GM19240 (cell line): ENCODE measurements around the gene GRPEL2.

Source experiments
- DNase-seq: peaks from one replicate; pipeline ENCODE4 v3.0.0; 2011; ENCODE audit warnings: low spot score; ENCODE audit not compliant: insufficient read length

Gene GRPEL2

DNA sequence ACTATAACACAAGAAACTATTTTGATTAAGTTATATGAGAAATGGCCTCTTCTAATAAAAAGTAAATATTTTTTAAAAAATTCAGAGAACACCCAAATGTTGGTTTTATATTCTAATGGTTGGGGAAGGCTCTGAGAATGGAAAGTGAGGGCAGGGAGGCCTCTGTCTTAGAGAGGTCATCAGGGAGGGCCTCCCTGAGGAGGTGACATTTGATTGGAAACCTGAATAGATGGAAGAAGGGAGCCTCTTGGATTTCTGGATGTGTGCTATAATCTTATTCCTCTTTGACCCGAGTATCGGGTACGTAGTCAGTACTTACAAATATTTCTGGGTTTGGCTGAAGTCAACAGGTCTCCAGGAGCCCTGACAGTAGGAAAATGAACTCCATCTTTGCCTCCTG, 26.1 kb upstream of the GRPEL2 start:
- DNase-seq = no peak

GRCh38 chr5:149320791-149321330, 24.4 kb upstream of the GRPEL2 start:
- DNase-seq = no peak

GRCh38 chr5:149322518-149322917, 22.8 kb upstream of the GRPEL2 start:
- no peak for DNase-seq

DNA sequence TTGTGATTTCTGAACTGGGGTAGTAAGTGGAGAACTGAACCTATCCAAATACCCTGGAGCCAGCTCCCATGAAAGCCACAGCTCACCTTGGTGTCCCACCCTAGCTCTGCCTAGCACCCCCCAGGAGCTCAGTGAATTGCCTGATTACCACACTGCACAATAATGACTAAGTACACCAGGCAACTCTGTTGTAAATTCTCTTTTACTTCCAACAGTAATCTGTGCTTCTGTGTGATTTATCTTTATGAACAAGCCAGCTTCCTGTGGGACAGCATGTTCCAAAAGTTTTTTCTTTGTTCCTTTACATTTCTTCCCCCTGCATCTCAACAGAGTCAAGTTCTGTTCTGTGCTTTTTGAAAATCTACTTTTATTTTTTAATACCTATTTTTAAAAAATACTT, 22.1 kb upstream of the GRPEL2 start:
- DNase-seq = no peak

- DNase-seq = no peak
Observed at GRCh38 chr5:149323621-149324205, 21.6 kb upstream of the GRPEL2 start.

GRCh38 chr5:149324641-149325040, 20.7 kb upstream of the GRPEL2 start:
- no peak for DNase-seq

DNA sequence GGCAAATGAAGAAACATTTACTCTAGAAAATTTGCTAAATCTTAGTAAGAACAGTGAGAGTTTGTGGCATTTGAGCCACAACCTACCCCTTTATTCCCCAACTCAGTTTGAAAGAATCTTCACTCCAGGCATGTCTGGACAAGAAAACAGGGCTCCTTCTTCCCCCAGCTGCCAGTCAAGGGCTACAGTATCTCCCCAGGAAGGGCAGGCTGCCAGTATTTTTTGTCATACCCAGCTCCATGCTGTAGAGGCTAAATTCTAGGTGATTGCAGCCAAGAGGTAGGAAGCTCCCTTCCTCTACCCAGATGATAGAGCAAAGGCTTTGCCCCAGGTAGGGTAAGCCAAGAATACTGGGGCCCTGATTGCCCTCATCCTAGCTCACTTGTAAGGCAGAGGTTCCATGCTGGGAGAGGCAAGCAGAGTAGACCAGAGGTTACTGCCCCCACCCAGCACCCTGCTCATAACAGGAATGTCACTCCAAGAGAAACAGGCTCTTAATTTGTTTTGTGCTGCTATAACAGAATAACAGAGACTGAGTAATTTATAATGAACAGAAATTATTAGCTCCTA, 20.0 kb upstream of the GRPEL2 start:
- DNase-seq = no peak

GRCh38 chr5:149325894-149326293, 19.4 kb upstream of the GRPEL2 start:
- DNase-seq = no peak

DNA sequence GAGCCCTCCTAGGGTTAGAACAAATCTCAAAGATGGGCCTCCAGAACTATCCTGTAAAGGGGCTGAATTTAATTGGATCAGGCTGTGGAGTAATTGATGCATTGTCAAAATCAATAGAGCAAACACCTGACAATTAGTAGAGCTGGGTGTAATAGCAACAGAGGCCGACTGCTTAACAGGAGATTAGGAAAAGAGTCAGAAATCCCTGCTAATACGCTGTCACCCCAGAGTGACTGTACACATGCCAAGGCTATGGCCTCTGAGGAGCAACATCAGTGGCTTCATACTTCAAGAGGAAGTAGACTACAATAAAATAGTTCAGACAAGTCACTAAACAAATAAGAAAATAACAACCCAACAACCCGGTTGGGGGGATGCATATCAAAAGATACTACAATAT, 18.7 kb upstream of the GRPEL2 start:
- DNase-seq = no peak

DNA sequence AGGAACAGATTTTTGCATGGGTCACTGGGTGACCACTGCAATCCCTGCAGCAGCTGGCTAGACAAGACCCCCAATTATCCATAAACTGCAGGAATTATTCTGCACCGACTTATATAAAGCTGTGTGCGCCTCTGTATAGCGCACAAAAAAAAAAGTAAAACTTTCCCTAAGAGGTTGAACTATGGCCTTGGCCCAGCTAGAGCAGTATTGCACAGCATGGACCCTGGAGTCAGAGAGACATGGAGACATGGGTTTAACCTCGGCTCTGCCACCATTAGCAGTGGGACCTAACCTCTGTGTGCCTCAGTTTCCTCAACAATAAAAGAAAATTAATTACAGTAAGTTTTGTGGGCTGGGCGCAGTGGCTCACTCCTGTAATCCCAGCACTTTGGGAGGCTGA, 17.1 kb upstream of the GRPEL2 start:
- no peak for DNase-seq

DNA sequence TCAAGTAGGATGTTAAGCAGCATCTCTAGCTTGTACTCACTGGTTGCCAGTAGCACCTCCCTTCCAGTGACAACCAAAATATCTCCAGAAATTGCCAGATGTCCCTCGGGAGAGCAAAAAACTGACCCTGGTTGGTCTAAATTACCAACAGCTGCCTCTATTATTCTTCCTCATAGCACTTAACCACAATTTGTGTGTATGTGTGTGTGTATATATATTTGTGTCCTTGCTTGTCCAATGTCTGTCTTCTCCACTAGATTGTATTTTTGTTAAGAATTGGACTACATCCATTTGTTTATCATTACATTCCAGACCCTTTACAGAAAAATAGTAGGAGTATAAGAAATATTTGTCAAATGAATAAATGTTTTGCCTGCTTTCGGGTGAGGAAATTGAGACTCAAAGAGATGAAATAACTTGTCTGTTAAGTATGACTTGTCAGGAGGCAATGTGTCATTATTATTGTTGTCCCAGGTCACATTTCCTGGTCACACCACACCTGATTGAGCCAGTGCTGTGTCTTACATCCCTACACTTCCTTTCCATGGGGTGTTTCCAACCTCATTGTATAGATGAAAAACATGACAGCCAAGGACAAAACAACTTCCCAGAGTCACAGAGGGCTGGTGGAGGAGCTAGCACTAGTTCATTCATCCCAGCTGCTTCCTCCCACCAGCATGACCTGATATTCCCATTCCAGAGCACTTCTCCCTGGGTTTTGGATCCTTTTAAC, 11.4 kb upstream of the GRPEL2 start:
- no peak for DNase-seq

GRCh38 chr5:149337736-149338135, 7.6 kb upstream of the GRPEL2 start:
- DNase-seq = no peak

DNA sequence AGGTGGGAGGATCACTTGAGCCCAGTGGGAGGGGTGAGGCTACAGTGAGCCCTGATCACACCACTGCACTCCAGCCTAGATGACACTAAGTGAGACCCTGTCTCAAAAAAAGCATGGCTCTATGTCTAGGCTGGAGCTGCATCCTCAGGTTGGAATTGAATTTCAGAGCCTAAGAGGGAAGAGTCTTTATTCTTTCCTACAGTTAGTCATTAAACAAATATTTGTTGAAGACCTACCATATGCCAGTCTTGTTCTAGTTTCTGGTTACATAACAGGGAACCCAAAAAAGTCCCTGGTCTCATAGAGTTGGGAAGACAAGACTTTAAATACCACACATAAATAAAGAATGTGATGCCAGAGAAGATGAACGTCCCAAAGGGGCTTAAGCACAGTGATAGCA, 6.9 kb upstream of the GRPEL2 start:
- no peak for DNase-seq

- no peak for DNase-seq
Observed at GRCh38 chr5:149340920-149341319, 4.4 kb upstream of the GRPEL2 start.

GRCh38 chr5:149341876-149342275, 3.4 kb upstream of the GRPEL2 start:
- no peak for DNase-seq

DNA sequence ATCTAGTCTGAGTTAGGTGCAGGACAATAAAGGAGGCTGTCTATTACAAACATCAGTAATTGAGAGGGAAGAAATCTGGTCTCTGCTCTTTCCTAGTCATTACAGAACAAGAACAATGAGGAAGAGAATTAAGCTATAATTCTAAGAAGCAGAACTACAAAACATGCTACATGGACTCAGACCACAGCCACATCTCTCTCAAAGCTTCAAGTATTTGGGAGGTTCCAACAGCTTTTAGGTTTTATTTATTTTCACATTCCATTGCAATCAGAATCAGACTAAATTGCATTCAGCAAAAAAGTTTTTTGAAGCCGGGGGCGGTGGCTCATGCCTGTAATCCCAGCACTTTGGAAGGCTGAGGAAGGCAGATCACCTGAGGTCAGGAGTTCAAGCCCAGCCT, 1.1 kb upstream of the GRPEL2 start:
- DNase-seq = no peak

GRCh38 chr5:149345892-149346222, 558 bp downstream of the GRPEL2 start:
- DNase-seq = no peak

DNA sequence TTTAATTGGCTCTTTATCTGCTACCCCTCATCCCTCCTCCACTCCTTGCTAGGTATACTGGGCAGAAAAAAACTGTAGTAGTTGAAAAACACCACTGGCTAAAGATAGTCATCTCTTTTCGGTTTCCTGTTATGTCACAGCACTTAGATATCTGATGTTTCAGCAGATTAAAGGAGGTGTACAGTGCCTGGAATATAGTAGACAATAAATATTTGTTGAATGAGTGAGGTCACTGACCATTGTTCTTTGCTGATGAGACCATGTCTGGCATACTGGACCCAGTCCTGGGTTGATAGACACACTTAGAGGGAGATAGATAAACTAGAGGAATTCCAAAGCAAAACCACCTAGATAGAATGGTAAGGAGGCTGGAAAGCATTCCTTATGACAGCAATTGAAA, 3.2 kb downstream of the GRPEL2 start:
- DNase-seq = no peak

DNA sequence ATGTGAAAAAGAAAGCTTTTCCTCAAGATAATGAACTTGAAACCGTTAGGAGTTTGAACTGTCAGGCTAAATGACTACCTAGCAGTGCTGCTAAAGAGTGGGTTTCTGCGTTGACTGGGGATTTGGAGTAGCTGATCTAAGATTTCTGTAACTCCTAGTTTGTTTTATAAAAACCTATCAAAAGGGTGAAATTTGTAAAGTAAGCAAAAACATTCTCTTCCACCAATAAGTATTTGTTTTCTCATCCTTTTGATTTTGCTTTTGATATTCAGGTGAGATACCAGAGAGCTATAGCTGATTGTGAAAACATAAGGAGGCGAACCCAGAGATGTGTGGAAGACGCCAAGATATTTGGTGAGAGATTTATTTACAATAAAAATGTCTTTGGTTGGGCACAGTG, 4.1 kb downstream of the GRPEL2 start:
- DNase-seq = no peak

DNA sequence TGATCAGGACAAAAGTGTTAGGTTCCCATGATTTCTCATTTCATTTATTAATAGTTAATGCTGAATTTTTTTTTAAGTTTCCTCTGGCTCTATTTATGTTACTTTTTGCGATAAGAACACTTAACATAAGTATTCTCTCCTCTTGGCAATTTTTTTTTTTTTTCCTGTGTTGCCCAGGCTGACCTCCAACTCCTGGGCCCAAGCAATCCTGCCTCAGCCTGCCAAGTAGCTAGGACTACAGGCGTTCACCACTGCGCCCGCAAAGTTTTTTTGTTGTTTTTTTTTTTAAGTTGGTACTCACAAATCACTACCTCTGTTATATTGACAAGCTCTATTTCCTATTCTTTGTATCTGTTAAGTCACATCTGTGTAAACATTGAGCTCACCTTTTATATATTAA, 6.9 kb downstream of the GRPEL2 start:
- DNase-seq = no peak

- no peak for DNase-seq
Observed at GRCh38 chr5:149353911-149354310, 8.6 kb downstream of the GRPEL2 start.

DNA sequence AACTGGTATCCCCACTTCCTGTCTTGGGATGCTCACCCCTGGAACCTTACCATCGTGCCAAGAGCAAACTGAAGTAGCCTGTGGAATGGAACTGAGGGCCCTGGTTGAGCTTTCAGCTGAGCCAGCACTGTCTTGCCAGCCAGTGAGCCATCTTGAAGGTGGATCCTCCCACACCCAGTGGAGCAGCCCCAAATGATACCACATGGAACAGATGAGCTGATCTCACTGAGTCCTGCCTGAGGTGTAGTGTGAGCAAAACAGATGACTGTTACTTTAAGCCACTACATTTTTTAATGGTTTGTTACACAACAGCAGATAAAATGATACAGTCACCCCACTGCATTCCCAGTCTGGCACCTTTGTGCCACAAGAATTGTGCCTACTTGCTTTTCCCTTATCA, 10.4 kb downstream of the GRPEL2 start:
- no peak for DNase-seq

DNA sequence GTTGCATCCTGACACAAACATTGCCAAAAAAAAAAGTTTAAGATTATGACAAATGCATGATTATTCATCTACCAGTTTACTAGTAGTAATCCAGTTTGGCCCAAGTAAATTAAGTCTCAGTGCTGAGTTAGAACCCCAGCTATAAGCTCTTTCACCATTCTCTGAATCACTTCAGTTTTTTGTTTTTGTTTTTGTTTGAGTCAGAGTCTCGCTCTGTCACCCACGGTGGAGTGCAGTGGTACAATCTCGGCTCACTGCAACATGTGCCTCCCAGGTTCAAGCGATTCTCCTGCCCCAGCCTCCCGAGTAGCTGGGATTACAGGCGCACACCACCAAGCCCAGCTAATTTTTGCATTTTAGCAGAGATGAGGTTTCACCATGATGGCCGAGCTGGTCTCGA, 11.1 kb downstream of the GRPEL2 start:
- no peak for DNase-seq
